ENCODE measurements around the gene SDHAF2.

The SDHAF2 gene

GRCh38 chr11:61429691-61430582 is at the start of gene SDHAF2, which contains the start of gene CPSF7:
Gene SDHAF2 (plus strand): TSS chr11:61430124. CDS start chr11:61430147, 23 bp downstream.
Gene CPSF7 (minus strand): TSS chr11:61429975. CDS start chr11:61429235, 740 bp downstream.
- Histone ChIP-seq H3K9me3 (ENCODE audit: control insufficient read depth, insufficient read depth, low read depth, low read length) (no peaks in the 10 kb centered on the region), H3K27ac (ENCODE audit: extremely low read depth, low read depth, low read length) (peak within 1 kb of the TSS; percentile 99), H3K4me1 (ENCODE audit: control insufficient read depth, insufficient read depth, low read length) (no peaks in the 10 kb centered on the region), H3K36me3 (ENCODE audit: control insufficient read depth in 2 of 2, insufficient read depth in 1 of 2, low read length in 2 of 2) (peaks cover 19 to 58% of the 10 kb centered on the region in 2 experiments), H3K4me3 (ENCODE audit: low read depth, low read length) (peak within 1 kb of the TSS; percentile 99)
- POLR2A ChIA-PET, result interaction anchor here (0.6 to 1.9 kb wide), 10 partner anchors 9 to 152 kb away, joined by 3 to 16 read pairs (median 4); partner anchors contain the start of genes CYB561A3, TMEM138 and TMEM216
- CTCF ChIA-PET, result interaction anchor here (0.8 to 1.2 kb wide), 5 partner anchors 12 to 455 kb away, joined by 3 to 4 read pairs (median 3); partner anchors contain the start of gene LRRC10B
- TF ChIP-seq ZNF660 (tag by site-specific recombination; IDR thresholded peaks at IDR 0.05), result no peak
- no peak for TF ChIP-seq ZNF423 (tag by site-specific recombination; IDR thresholded peaks at IDR 0.05)
- peak; percentile 62; the same call in 1 of the 2 replicates for TF ChIP-seq ZSCAN30 (tag by site-specific recombination; IDR thresholded peaks at IDR 0.05)
- TF ChIP-seq ZNF221 (tag by site-specific recombination; IDR thresholded peaks at IDR 0.05; ENCODE audit: borderline replicate concordance), result no peak
- TF ChIP-seq YY2 (tag by site-specific recombination; IDR thresholded peaks at IDR 0.05), result peak; percentile 62; the same call in 1 of the 2 replicates
- 0 out of 2 replicates have a peak, but pooled peaks have one; percentile 32 for TF ChIP-seq ZBTB7A (tag by site-specific recombination; IDR thresholded peaks at IDR 0.05; ENCODE audit: low read depth)
- no peak for TF ChIP-seq HOXC10 (CRISPR knock-in tag; IDR thresholded peaks at IDR 0.05)
- TF ChIP-seq ZNF132 (tag by site-specific recombination; IDR thresholded peaks at IDR 0.05; ENCODE audit: borderline replicate concordance), result no peak
- no peak for TF ChIP-seq ZNF292 (tag by site-specific recombination; IDR thresholded peaks at IDR 0.05; ENCODE audit: borderline replicate concordance, low read depth)
- no peak for TF ChIP-seq BCL11A (tag by site-specific recombination; IDR thresholded peaks at IDR 0.05; ENCODE audit: low read depth)
- TF ChIP-seq ZNF785 (tag by site-specific recombination; IDR thresholded peaks at IDR 0.05), result no peak
- peak; percentile 32; the same call in 1 of the 2 replicates for TF ChIP-seq ZNF121 (tag by site-specific recombination; IDR thresholded peaks at IDR 0.05)
- peak; percentile 63; the same call in 1 of the 2 replicates for TF ChIP-seq ZNF394 (tag by site-specific recombination; IDR thresholded peaks at IDR 0.05; ENCODE audit: borderline replicate concordance)
- peak; percentile 61; the same call in 1 of the 2 replicates for TF ChIP-seq ZNF324 (tag by site-specific recombination; IDR thresholded peaks at IDR 0.05)
- TF ChIP-seq ZNF223 (tag by site-specific recombination; IDR thresholded peaks at IDR 0.05), result no peak
- TF ChIP-seq ZSCAN16 (tag by site-specific recombination; IDR thresholded peaks at IDR 0.05), result 0 out of 2 replicates have a peak, but pooled peaks have one; percentile 27
- peak; percentile 35; the same call in 1 of the 2 replicates for TF ChIP-seq ZIC2 (tag by site-specific recombination; IDR thresholded peaks at IDR 0.05)
- TF ChIP-seq SP2 (tag by site-specific recombination; IDR thresholded peaks at IDR 0.05), result peak; percentile 81
- TF ChIP-seq ZNF624 (tag by site-specific recombination; IDR thresholded peaks at IDR 0.05), result no peak
- no peak for TF ChIP-seq ZNF138 (tag by site-specific recombination; IDR thresholded peaks at IDR 0.05; ENCODE audit: borderline replicate concordance)
- TF ChIP-seq ZFP69B (tag by site-specific recombination; IDR thresholded peaks at IDR 0.05), result peak; percentile 17; the same call in 1 of the 2 replicates
- TF ChIP-seq ZNF48 (tag by site-specific recombination; IDR thresholded peaks at IDR 0.05), result no peak
- TF ChIP-seq, protein P1, sequence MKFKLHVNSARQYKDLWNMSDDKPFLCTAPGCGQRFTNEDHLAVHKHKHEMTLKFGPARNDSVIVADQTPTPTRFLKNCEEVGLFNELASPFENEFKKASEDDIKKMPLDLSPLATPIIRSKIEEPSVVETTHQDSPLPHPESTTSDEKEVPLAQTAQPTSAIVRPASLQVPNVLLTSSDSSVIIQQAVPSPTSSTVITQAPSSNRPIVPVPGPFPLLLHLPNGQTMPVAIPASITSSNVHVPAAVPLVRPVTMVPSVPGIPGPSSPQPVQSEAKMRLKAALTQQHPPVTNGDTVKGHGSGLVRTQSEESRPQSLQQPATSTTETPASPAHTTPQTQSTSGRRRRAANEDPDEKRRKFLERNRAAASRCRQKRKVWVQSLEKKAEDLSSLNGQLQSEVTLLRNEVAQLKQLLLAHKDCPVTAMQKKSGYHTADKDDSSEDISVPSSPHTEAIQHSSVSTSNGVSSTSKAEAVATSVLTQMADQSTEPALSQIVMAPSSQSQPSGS (tag by site-specific recombination; IDR thresholded peaks at IDR 0.05; ENCODE audit: low read depth), result no peak
- TF ChIP-seq, protein P2, sequence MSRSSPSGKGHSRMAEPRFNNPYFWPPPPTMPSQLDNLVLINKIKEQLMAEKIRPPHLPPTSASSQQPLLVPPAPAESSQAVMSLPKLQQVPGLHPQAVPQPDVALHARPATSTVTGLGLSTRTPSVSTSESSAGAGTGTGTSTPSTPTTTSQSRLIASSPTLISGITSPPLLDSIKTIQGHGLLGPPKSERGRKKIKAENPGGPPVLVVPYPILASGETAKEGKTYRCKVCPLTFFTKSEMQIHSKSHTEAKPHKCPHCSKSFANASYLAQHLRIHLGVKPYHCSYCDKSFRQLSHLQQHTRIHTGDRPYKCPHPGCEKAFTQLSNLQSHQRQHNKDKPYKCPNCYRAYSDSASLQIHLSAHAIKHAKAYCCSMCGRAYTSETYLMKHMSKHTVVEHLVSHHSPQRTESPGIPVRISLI (tag by site-specific recombination; IDR thresholded peaks at IDR 0.05), result no peak
- TF ChIP-seq ZNF114 (tag by site-specific recombination; IDR thresholded peaks at IDR 0.05), result no peak
- no peak for TF ChIP-seq ZNF157 (tag by site-specific recombination; IDR thresholded peaks at IDR 0.05)
- peak; percentile 71; the same call in 1 of the 2 replicates for TF ChIP-seq SP7 (tag by site-specific recombination; IDR thresholded peaks at IDR 0.05)
- TF ChIP-seq BCL6B (tag by site-specific recombination; IDR thresholded peaks at IDR 0.05), result no peak
- TF ChIP-seq ZFP3 (tag by site-specific recombination; IDR thresholded peaks at IDR 0.05; ENCODE audit: low read depth), result no peak
- TF ChIP-seq ZNF341 (tag by site-specific recombination; IDR thresholded peaks at IDR 0.05; ENCODE audit: low read depth), result no peak
- TF ChIP-seq PBX3 (CRISPR knock-in tag; IDR thresholded peaks at IDR 0.05), result 0 out of 2 replicates have a peak, but pooled peaks have one; percentile 19
- TF ChIP-seq SETDB1 (IDR thresholded peaks at IDR 0.05; ENCODE audit: insufficient read length, low read length), result no peak

All from HEK293 (cell line).